Sigmoid colon (tissue), 7 donors: Measurements from ENCODE around the gene ARHGDIB. TPM values are rescaled to one million over a fixed set of nuclear protein-coding genes. Genes with fewer than 3 reads are reported as not detected.

Experiments
- DNase-seq: peaks from one replicate; pipeline ENCODE4 v3.0.0-alpha.2; 2019
- H3K27ac ChIP-seq, 4 donors: fragments of 200-600 bp; sonication (generic); one replicate each; pipeline ENCODE4 v1.5.1; 2016 to 2019; ENCODE audit warnings: mild to moderate bottlenecking in 1 of 4
- H3K27me3 ChIP-seq, 3 donors: fragments of 200-600 bp; sonication (generic); one replicate each; pipeline ENCODE4 v1.5.1; 2019; ENCODE audit warnings: mild to moderate bottlenecking in 1 of 3
- H3K36me3 ChIP-seq, 4 donors: fragments of 200-600 bp; sonication (generic); one replicate each; pipeline ENCODE4 v1.5.1; 2016 to 2019
- H3K4me1 ChIP-seq, 4 donors: fragments of 200-600 bp; sonication (generic); one replicate each; pipeline ENCODE4 v1.5.1; 2017 to 2019
- H3K4me3 ChIP-seq, 4 donors: fragments of 200-600 bp; sonication (generic); one replicate each; pipeline ENCODE4 v1.5.1; 2017 to 2019; ENCODE audit warnings: mild to moderate bottlenecking in 2 of 4, moderate library complexity in 1 of 4
- H3K9me3 ChIP-seq, 4 donors: fragments of 200-600 bp in 3 of 4; sonication (generic) in 3 of 4; one replicate each; pipeline versions ENCODE4 v1.5.1 to v1.6.1; 2013 to 2019
- EP300 ChIP-seq, 4 donors: sonication (generic); formaldehyde crosslinking; IDR thresholded peaks; one replicate each; pipeline ENCODE4 v1.6.1; 2017; ENCODE audit warnings: antibody characterized with exemption in 4 of 4
- POLR2A ChIP-seq, 2 donors: fragments of 450-650 bp; IDR thresholded peaks; one replicate each; pipeline ENCODE4 v1.6.1; 2016; ENCODE audit warnings: antibody characterized with exemption in 2 of 2, mild to moderate bottlenecking in 2 of 2, moderate library complexity in 2 of 2
- POLR2AphosphoS5 ChIP-seq, 4 donors: sonication (generic); formaldehyde crosslinking; IDR thresholded peaks; one replicate each; pipeline ENCODE4 v1.6.1; 2017; ENCODE audit warnings: antibody characterized with exemption in 4 of 4
- WGBS, 2 donors: extraction: QIAGEN DNeasy Blood & Tissue Kit; methylation state at CpG; one replicate each; pipeline ENCODE4 v1.1.7; 2013; 5-methylcytosine and 5-hydroxymethylcytosine counted together
- intact Hi-C: fragments of 100-400 bp; cut with DNase I; formaldehyde crosslinking; loops from one replicate; pipeline ENCODE4 v1.15.1; 2023
- polyA plus RNA-seq, 3 donors: library from polyadenylated mRNA; stranded (reverse); fragments of 200-250 nt; gene quantifications; one replicate each; pipeline ENCODE4 v1.2.3, GENCODE V29; 2013
- total RNA-seq, 4 donors: library from RNA; depleted of rRNA; stranded (reverse); fragments of >200 nt; gene quantifications; one replicate each; pipeline ENCODE4 v1.1.0, GENCODE V29; 2016
- TF ChIP-seq, protein P1 (sequence below), 4 experiments: fragments of 450-650 bp in 3 of 4; fragments of 200-600 bp in 1 of 4; IDR thresholded peaks; one replicate each; pipeline ENCODE4 v1.5.1; 2016 to 2019; ENCODE audit warnings: antibody characterized with exemption in 4 of 4, mild to moderate bottlenecking in 3 of 4, moderate library complexity in 2 of 4
- donor health status: healthy with polysubstance abuse.
- donor health status: Bipolar disorder and iron deficiency.
- donor health status: healthy.

ARHGDIB gene
- total and polyA plus RNA-seq, 7 donors = 21.0 to 304 (median 71.4) TPM

DNA sequence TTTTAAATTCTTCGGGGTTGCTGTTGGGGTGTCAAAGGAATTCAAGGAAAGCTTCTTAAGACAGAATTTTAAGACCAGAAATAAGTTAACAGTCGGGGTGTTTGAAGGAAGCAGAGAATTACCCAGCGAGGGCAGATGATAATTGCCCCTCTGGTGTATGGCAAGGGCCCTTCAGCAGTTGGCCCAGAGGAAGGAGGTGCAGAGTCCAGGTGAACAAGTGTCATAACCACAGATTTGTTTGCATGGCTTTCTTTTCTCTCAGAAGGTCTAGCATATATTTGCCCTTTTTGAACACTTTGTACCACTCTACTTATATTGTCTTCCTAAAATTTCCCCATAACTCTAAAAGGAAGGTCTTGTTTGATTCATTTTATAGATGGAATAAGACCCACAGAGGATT, 13.2 kb upstream of the ARHGDIB start:
- DNase-seq = no peak
- Histone ChIP-seq H3K27me3 (no peaks in the 10 kb centered on the region), H3K36me3 (no peaks in the 10 kb centered on the region), H3K9me3 (no peaks in the 10 kb centered on the region), H3K4me1 (no peaks in the 10 kb centered on the region), H3K27ac (no peak overlapping the region), H3K4me3 (no peak overlapping the region)
- intact Hi-C loops = no loop called here
- TF ChIP-seq EP300 (IDR thresholded peaks at IDR 0.05) = no peak
- TF ChIP-seq POLR2A (IDR thresholded peaks at IDR 0.05) = no peak
- TF ChIP-seq, protein P1, sequence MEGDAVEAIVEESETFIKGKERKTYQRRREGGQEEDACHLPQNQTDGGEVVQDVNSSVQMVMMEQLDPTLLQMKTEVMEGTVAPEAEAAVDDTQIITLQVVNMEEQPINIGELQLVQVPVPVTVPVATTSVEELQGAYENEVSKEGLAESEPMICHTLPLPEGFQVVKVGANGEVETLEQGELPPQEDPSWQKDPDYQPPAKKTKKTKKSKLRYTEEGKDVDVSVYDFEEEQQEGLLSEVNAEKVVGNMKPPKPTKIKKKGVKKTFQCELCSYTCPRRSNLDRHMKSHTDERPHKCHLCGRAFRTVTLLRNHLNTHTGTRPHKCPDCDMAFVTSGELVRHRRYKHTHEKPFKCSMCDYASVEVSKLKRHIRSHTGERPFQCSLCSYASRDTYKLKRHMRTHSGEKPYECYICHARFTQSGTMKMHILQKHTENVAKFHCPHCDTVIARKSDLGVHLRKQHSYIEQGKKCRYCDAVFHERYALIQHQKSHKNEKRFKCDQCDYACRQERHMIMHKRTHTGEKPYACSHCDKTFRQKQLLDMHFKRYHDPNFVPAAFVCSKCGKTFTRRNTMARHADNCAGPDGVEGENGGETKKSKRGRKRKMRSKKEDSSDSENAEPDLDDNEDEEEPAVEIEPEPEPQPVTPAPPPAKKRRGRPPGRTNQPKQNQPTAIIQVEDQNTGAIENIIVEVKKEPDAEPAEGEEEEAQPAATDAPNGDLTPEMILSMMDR (IDR thresholded peaks at IDR 0.05) = no peak
- no peak for TF ChIP-seq POLR2AphosphoS5 (IDR thresholded peaks at IDR 0.05)
- WGBS, 2 donors = 58 to 75% methylated on average over 3 of the region's 3 CpGs

DNA sequence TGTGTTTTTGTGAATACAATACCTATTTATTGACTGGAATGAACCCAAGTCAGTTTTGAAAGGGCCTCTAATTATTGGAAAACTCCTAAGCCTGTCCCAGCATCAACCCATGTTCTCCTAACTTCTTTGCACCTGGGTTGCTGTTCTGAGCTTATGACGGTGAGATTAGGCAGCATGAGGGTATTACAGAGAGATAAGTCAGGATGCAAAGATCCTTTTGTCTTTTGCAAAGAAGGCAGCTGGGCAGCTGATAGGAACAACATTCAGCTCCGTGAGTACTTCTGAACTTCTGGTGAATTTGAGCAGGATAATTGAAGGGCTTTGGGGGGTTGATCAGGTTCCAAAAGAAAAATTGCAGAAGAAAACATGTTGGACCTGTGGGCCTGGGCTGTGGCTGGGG, 11.4 kb upstream of the ARHGDIB start, which contains the start of gene PDE6H:
TSS of gene PDE6H (plus strand) at position 227 of the 400 bp plus-strand sequence. CDS start 4,971 bp downstream, outside the sequence.
- no peaks in the 10 kb centered on the region for H3K9me3 ChIP-seq
- H3K27ac ChIP-seq = no peak within 1 kb of the TSS
- H3K4me1 ChIP-seq = no peaks in the 10 kb centered on the region
- no peak within 1 kb of the TSS for H3K4me3 ChIP-seq
- no peak for DNase-seq
- TF ChIP-seq, protein P1 (IDR thresholded peaks at IDR 0.05) = no peak
- no peak for TF ChIP-seq POLR2A (IDR thresholded peaks at IDR 0.05)
- TF ChIP-seq EP300 (IDR thresholded peaks at IDR 0.05) = no peak
- no peak for TF ChIP-seq POLR2AphosphoS5 (IDR thresholded peaks at IDR 0.05)
- H3K36me3 ChIP-seq = no peaks in the 10 kb centered on the region
- 93 to 94% methylated on average over 2 of the region's 2 CpGs for WGBS, 2 donors
- no peaks in the 10 kb centered on the region for H3K27me3 ChIP-seq
- intact Hi-C loops = no loop called here

DNA sequence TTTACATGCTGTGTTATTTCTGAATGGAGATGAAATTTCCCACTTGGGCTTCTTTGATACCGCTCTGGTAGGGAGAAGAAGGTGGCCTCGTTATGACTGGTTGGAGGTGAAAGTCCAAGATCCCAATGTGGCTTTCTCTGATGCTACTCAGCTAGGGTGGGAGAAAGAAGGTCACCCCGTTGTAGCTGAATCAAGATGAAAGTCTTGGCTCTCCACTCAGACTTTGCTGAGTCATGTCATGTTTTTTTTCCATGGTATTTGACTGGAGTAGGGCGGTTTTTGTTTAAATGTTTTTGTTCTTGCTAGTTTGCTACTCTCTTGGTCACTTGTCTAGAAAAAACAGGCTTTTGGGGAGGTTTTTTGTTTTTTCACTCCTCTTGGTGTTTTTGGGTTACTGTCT, 9.1 kb upstream of the ARHGDIB start:
- H3K27me3 ChIP-seq = no peaks in the 10 kb centered on the region
- TF ChIP-seq, protein P1 (IDR thresholded peaks at IDR 0.05) = no peak
- TF ChIP-seq POLR2AphosphoS5 (IDR thresholded peaks at IDR 0.05) = no peak
- TF ChIP-seq EP300 (IDR thresholded peaks at IDR 0.05) = no peak
- TF ChIP-seq POLR2A (IDR thresholded peaks at IDR 0.05) = no peak
- no peaks in the 10 kb centered on the region for H3K9me3 ChIP-seq
- H3K4me3 ChIP-seq = no peak overlapping the region
- H3K4me1 ChIP-seq = no peaks in the 10 kb centered on the region
- no peaks in the 10 kb centered on the region for H3K36me3 ChIP-seq
- no peak overlapping the region for H3K27ac ChIP-seq
- no peak for DNase-seq
- intact Hi-C loops = no loop called here
- WGBS, 2 donors = 69 to 85% methylated on average over 4 of the region's 4 CpGs

DNA sequence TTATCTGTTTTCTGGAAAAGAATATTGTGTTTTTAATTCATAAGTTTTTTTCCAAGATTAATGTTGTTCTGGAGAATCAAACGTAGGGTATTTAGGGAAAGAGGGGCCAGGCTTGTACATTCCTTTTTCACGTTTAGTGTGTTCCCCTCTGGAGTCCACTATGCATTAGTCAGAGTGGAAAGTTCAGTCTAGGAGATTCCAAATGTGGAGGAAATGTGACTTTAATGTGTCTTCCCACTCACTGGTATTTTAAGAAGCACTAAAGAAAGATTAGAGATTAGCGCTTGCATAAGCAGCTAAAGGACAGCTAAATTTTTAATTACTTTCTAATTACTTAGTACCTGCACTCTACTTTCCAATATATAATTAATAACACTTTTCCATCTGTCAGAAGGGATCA, 7.1 kb upstream of the ARHGDIB start:
- intact Hi-C loops = no loop called here
- Histone ChIP-seq H3K36me3 (no peaks in the 10 kb centered on the region), H3K4me1 (no peaks in the 10 kb centered on the region), H3K27ac (no peak overlapping the region), H3K27me3 (no peaks in the 10 kb centered on the region), H3K4me3 (no peak overlapping the region), H3K9me3 (no peaks in the 10 kb centered on the region)
- 85% methylated on average over 3 of the region's 3 CpGs for WGBS, 2 donors
- no peak for DNase-seq
- no peak for TF ChIP-seq EP300 (IDR thresholded peaks at IDR 0.05)
- TF ChIP-seq POLR2A (IDR thresholded peaks at IDR 0.05) = no peak
- TF ChIP-seq POLR2AphosphoS5 (IDR thresholded peaks at IDR 0.05) = no peak
- TF ChIP-seq, protein P1 (IDR thresholded peaks at IDR 0.05) = no peak

DNA sequence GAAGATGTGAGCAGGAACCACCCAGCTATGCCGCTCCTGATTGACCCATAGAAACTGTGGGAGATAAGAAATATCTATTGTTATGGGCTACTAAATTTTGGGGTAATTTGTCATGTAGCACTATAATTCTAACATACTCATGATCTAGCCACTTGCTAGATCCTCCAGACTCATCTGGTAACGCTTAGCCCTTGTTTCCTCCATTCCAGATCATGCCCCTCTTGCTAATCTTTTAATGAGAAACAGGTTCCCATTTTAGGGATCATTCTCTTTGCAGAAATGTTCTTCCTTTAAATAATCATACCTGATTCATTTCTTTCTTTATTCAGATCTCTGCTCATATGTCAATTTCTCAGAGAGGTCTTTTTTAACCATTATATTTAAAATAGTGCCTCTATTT, 3.8 kb upstream of the ARHGDIB start:
- WGBS, 2 donors = 93 to 97% methylated on average over 2 of the region's 2 CpGs
- Histone ChIP-seq H3K4me3 (no peak overlapping the region), H3K27ac (no peak overlapping the region), H3K27me3 (no peaks in the 10 kb centered on the region), H3K4me1 (no peaks in the 10 kb centered on the region), H3K9me3 (no peaks in the 10 kb centered on the region), H3K36me3 (no peaks in the 10 kb centered on the region)
- TF ChIP-seq EP300 (IDR thresholded peaks at IDR 0.05) = no peak
- TF ChIP-seq POLR2AphosphoS5 (IDR thresholded peaks at IDR 0.05) = no peak
- TF ChIP-seq, protein P1 (IDR thresholded peaks at IDR 0.05) = no peak
- TF ChIP-seq POLR2A (IDR thresholded peaks at IDR 0.05) = no peak
- no peak for DNase-seq
- intact Hi-C loops = no loop called here
